Activated naive CD8-positive, alpha-beta T cell (primary cell): ENCODE measurements around the gene DGLUCY.
"Not testable (repeated sequence)": the region's sequence is repeated elsewhere in the genome, so short reads cannot be mapped to it uniquely, and the experiment has no call there.

Experiments
- H3K27ac Mint-ChIP-seq: one replicate; pipeline ENCODE4 v1.8.0; 2021; ENCODE audit warnings: mixed read lengths
- H3K27me3 Mint-ChIP-seq: one replicate; pipeline ENCODE4 v1.8.0; 2021; ENCODE audit warnings: mixed read lengths
- H3K36me3 Mint-ChIP-seq: one replicate; pipeline ENCODE4 v1.8.0; 2021; ENCODE audit warnings: mixed read lengths
- H3K4me1 Mint-ChIP-seq: one replicate; pipeline ENCODE4 v1.8.0; 2021; ENCODE audit warnings: low read depth, mixed read lengths
- H3K4me3 Mint-ChIP-seq: one replicate; pipeline ENCODE4 v1.8.0; 2021; ENCODE audit warnings: mild to moderate bottlenecking, mixed read lengths
- H3K9me3 Mint-ChIP-seq: one replicate; pipeline ENCODE4 v1.8.0; 2021; ENCODE audit warnings: low read depth, mixed read lengths

Gene DGLUCY

GRCh38 chr14:91216731-91217226 is 102.9 kb downstream of the DGLUCY start:
- Mint-ChIP-seq H3K36me3 (peaks cover 19% of the 10 kb centered on the region), H3K9me3 (no peaks in the 10 kb centered on the region), H3K4me3 (no peak overlapping the region), H3K4me1 (peaks cover 11% of the 10 kb centered on the region), H3K27ac (no peak overlapping the region), H3K27me3 (no peaks in the 10 kb centered on the region)

GRCh38 chr14:91218014-91218413 is 104.1 kb downstream of the DGLUCY start:
- H3K27me3 Mint-ChIP-seq, result no peaks in the 10 kb centered on the region
- no peak overlapping the region for H3K4me3 Mint-ChIP-seq
- peaks cover 28% of the 10 kb centered on the region for H3K36me3 Mint-ChIP-seq
- H3K9me3 Mint-ChIP-seq, result peaks cover 3% of the 10 kb centered on the region
- peaks cover 22% of the 10 kb centered on the region for H3K4me1 Mint-ChIP-seq
- no peak overlapping the region for H3K27ac Mint-ChIP-seq

DNA sequence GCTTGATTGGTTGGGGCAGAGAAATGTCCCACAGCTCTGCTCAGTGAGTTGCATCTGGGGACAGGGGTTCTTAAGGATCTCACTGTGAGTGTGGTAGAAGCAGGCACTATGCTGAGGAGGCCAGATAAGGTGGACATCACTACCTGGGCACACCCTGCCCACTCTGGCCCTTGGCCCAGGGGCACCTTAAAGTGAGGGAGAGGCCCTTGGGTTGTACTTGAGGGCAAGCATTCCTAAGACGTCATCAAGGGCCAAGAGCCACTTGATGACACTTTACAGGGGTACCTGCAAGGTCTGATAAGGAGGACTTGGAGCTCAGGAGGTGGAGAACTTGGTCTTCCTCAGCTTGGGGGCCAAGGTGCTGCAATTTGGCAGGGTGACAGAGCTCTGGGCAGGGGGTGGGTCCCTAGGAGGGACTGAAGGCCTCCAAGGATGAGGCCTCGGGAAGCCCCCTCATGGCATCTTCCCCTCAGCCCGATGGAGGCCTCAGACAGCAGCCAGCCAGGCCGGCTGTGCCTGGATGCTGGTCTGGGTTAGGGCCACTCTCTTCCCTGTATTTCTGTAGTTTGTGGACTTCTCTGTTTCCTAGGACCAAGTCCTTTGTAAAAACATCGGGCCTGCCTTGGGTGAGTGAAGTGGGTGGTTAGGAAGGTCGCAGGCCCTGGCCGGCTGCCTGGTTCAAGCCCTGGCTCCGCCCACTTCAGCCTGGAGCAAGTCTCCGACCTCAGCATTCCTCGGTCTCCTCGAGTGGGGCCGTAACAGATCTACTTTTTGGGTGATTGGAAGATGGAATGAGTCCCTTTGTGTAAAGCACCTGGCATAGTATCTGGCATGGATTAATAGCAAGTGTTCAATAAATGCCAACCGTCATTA is 105.9 kb downstream of the DGLUCY start:
- H3K4me3 Mint-ChIP-seq, result no peak overlapping the region
- H3K4me1 Mint-ChIP-seq, result peaks cover 35% of the 10 kb centered on the region
- H3K36me3 Mint-ChIP-seq, result peaks cover 27% of the 10 kb centered on the region
- H3K9me3 Mint-ChIP-seq, result peaks cover 5% of the 10 kb centered on the region
- H3K27me3 Mint-ChIP-seq, result no peaks in the 10 kb centered on the region
- peak overlapping the region; percentile 58 for H3K27ac Mint-ChIP-seq

DNA sequence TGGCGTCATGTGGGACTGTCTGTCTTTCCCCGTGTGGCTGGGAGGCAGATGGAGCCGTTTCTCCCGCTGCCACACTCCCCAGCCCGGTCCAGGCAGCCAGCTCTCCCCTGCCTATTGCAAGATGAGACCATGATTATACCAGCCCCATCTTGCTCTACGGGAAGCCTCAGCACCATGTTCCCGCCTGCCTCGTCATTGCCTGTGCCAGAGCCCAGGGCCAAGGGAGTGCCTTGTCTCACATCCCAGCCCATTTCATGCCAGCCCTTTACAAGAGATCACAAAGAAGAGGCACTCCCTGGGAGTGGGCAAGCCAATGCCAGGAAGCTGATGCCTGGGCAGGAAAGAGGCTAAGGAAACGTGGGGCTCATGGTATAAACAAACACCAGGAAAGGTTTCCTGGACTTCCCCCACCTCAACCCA is 106.7 kb downstream of the DGLUCY start:
- peaks cover 27% of the 10 kb centered on the region for H3K36me3 Mint-ChIP-seq
- peaks cover 5% of the 10 kb centered on the region for H3K9me3 Mint-ChIP-seq
- no peaks in the 10 kb centered on the region for H3K27me3 Mint-ChIP-seq
- H3K4me3 Mint-ChIP-seq, result no peak overlapping the region
- H3K4me1 Mint-ChIP-seq, result peaks cover 44% of the 10 kb centered on the region
- no peak overlapping the region for H3K27ac Mint-ChIP-seq

DNA sequence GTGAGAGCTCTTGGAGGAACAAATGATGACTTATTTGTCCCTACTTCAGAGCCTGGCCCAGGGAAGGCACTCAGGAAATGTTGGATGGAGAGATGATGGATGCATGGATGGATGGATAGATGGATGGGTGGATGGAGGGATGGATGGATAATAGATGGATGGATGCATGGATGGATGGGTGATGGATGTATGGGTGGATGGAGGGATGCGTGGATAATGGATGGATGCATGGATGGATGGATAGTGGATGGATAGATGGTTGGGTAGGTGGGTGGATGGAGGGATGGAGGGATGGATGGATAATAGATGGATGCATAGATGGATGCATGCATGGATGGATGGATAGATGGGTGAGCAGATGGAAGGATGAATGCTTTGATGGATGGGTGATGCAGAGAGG is 107.4 kb downstream of the DGLUCY start:
- H3K27me3 Mint-ChIP-seq, result no peaks in the 10 kb centered on the region
- H3K27ac Mint-ChIP-seq, result peak overlapping the region; percentile 38
- peaks cover 51% of the 10 kb centered on the region for H3K4me1 Mint-ChIP-seq
- H3K4me3 Mint-ChIP-seq, result peak overlapping the region; percentile 14
- peaks cover 25% of the 10 kb centered on the region for H3K36me3 Mint-ChIP-seq
- peaks cover 5% of the 10 kb centered on the region for H3K9me3 Mint-ChIP-seq

DNA sequence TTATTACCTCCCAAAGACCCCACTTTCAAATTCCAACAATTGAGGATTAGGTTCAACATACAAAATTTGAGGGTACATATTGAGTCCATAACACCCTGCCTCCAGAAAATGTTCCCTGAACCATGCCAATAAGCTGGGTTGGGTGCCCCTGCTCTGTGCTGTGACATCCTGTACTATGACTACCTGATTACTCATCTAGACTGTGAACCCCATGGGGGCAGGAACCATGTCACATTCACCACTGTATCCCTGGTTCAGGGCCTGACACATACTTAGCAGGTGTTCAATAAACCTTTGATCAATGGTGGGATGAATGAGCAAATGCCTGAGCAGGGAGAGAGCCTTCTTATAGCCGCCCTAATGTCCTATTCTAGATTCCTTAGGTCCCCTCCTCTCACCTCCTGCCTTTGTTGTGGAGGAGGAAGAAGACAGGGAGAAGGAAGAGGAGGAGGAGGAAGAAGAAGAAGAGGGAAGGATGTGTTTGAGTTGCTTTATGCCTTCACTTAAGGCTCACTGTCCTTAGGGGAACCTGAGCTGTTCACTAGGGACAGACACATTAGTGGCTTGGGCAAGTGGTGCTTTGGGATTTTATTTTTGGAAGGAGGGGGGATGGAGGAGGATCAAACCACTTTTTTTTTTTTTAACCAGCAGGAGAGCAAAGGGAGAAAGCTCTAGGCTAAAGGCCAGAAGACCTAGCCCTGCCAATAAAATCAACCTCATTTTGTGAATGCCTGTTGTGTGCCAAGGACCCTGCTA is 109.3 kb downstream of the DGLUCY start:
- Mint-ChIP-seq H3K9me3 (peaks cover 5% of the 10 kb centered on the region), H3K4me1 (peaks cover 70% of the 10 kb centered on the region), H3K4me3 (peak overlapping the region; percentile 40), H3K27ac (peak overlapping the region; percentile 93), H3K27me3 (no peaks in the 10 kb centered on the region), H3K36me3 (peaks cover 21% of the 10 kb centered on the region)

- H3K4me1 Mint-ChIP-seq, result peaks cover 87% of the 10 kb centered on the region
- H3K9me3 Mint-ChIP-seq, result peaks cover 5% of the 10 kb centered on the region
- H3K4me3 Mint-ChIP-seq, result peak overlapping the region; percentile 20
- peak overlapping the region; percentile 99 for H3K27ac Mint-ChIP-seq
- peaks cover 24% of the 10 kb centered on the region for H3K36me3 Mint-ChIP-seq
- H3K27me3 Mint-ChIP-seq, result no peaks in the 10 kb centered on the region
Measured at GRCh38 chr14:91225025-91225424, 111.2 kb downstream of the DGLUCY start.

DNA sequence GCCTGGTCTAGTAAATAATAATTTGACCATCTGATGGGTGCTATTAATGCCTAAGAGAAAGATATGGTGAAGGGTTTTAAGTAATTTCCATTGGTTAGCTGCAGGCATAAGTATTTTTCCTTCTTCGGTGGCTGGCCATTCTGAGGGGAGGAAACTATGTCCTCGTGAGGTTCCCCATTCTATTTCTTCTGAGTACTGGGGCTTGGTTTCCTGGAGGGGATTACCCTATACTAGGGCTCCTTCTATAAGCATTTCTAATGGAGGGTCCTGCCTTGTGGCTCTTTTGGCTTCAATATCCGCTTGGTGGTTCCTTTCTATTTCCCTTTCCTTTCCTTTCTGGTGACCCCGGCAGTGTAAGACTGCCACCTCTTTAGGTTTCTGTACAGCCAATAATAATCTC is 112.5 kb downstream of the DGLUCY start:
- Mint-ChIP-seq H3K4me1 (peaks cover 92% of the 10 kb centered on the region), H3K4me3 (peak overlapping the region; percentile 82), H3K36me3 (peaks cover 25% of the 10 kb centered on the region), H3K27ac (peak overlapping the region; percentile 99)
- not testable (repeated sequence) for H3K9me3 Mint-ChIP-seq, H3K27me3 Mint-ChIP-seq

- Mint-ChIP-seq H3K27ac (peak overlapping the region; percentile 99), H3K9me3 (peaks cover 5% of the 10 kb centered on the region), H3K4me1 (peaks cover 95% of the 10 kb centered on the region), H3K36me3 (peaks cover 23% of the 10 kb centered on the region), H3K27me3 (no peaks in the 10 kb centered on the region), H3K4me3 (peak overlapping the region; percentile 82)
Measured at GRCh38 chr14:91227183-91227628, 113.3 kb downstream of the DGLUCY start.

GRCh38 chr14:91228112-91229004 is 114.5 kb downstream of the DGLUCY start:
- peak overlapping the region; percentile 99 for H3K27ac Mint-ChIP-seq
- H3K9me3 Mint-ChIP-seq, result no peaks in the 10 kb centered on the region
- peaks cover 14% of the 10 kb centered on the region for H3K36me3 Mint-ChIP-seq
- H3K27me3 Mint-ChIP-seq, result no peaks in the 10 kb centered on the region
- peaks cover 89% of the 10 kb centered on the region for H3K4me1 Mint-ChIP-seq
- H3K4me3 Mint-ChIP-seq, result peak overlapping the region; percentile 82

- H3K4me1 Mint-ChIP-seq, result peaks cover 85% of the 10 kb centered on the region
- H3K36me3 Mint-ChIP-seq, result peaks cover 13% of the 10 kb centered on the region
- H3K27me3 Mint-ChIP-seq, result no peaks in the 10 kb centered on the region
- peak overlapping the region; percentile 82 for H3K4me3 Mint-ChIP-seq
- peak overlapping the region; percentile 99 for H3K27ac Mint-ChIP-seq
- H3K9me3 Mint-ChIP-seq, result no peaks in the 10 kb centered on the region
Measured at GRCh38 chr14:91229005-91229382, 115.1 kb downstream of the DGLUCY start.

- Mint-ChIP-seq H3K9me3 (no peaks in the 10 kb centered on the region), H3K27ac (peak overlapping the region; percentile 99), H3K27me3 (no peaks in the 10 kb centered on the region), H3K4me3 (peak overlapping the region; percentile 82), H3K4me1 (peaks cover 83% of the 10 kb centered on the region), H3K36me3 (peaks cover 13% of the 10 kb centered on the region)
Measured at GRCh38 chr14:91229743-91230200, 115.9 kb downstream of the DGLUCY start.

- Mint-ChIP-seq H3K4me1 (peaks cover 75% of the 10 kb centered on the region), H3K27ac (peak overlapping the region; percentile 99), H3K4me3 (peak overlapping the region; percentile 82), H3K9me3 (no peaks in the 10 kb centered on the region), H3K36me3 (peaks cover 12% of the 10 kb centered on the region), H3K27me3 (no peaks in the 10 kb centered on the region)
Measured at GRCh38 chr14:91230397-91231035, 116.6 kb downstream of the DGLUCY start.

GRCh38 chr14:91231446-91231845 is 117.6 kb downstream of the DGLUCY start:
- no peaks in the 10 kb centered on the region for H3K9me3 Mint-ChIP-seq
- no peaks in the 10 kb centered on the region for H3K27me3 Mint-ChIP-seq
- peak overlapping the region; percentile 99 for H3K27ac Mint-ChIP-seq
- peaks cover 10% of the 10 kb centered on the region for H3K36me3 Mint-ChIP-seq
- H3K4me3 Mint-ChIP-seq, result peak overlapping the region; percentile 82
- peaks cover 67% of the 10 kb centered on the region for H3K4me1 Mint-ChIP-seq
